Adrenal gland (tissue), 5 donors: ENCODE data around the gene KCNK7.

Source experiments
- CTCF ChIP-seq, 6 experiments: fragments of 450-650 bp in 4 of 6; fragments of 200-600 bp in 2 of 6; sonication (generic) in 1 of 6; IDR thresholded peaks; 1 replicate in 5 of 6; 2 replicates in 1 of 6; pipeline versions ENCODE4 v1.5.1 to v1.8.0; 2016 to 2021; ENCODE audit warnings: antibody characterized with exemption in 6 of 6, mild to moderate bottlenecking in 2 of 6, moderate library complexity in 1 of 6
- POLR2A ChIP-seq, 2 donors: fragments of 450-650 bp; IDR thresholded peaks; one replicate each; pipeline ENCODE4 v1.6.1; 2017; ENCODE audit warnings: antibody characterized with exemption in 2 of 2, mild to moderate bottlenecking in 2 of 2, moderate library complexity in 1 of 2
- donor health status: DM: no; HTN: no; CAD: no.

- no peak for TF ChIP-seq CTCF (IDR thresholded peaks at IDR 0.05)
- no peak for TF ChIP-seq POLR2A (IDR thresholded peaks at IDR 0.05)
Observed at GRCh38 chr11:65610404-65610803, 14.8 kb upstream of the KCNK7 start.
